Pancreas (tissue), 10 donors: ENCODE data around the gene BCOR. TPM values are rescaled to one million over a fixed set of nuclear protein-coding genes. Genes with fewer than 3 reads are reported as not detected.

Experiments
- ATAC-seq, 4 donors: fragments of 200-7000 bp; cut with Tn5 transposase; one replicate each; pipeline versions ENCODE4 v1.8.0 to v1.9.1; 2020; ENCODE audit warnings: mild to moderate bottlenecking in 4 of 4, moderate library complexity in 4 of 4
- DNase-seq, 6 donors: peaks; one replicate each; pipeline ENCODE4 v3.0.0-alpha.2; 2020
- FAIRE-seq: peaks from 2 replicates; lab custom pipeline; 2012; peaks lifted over from hg19 to GRCh38; lab: Jason Lieb, UNC
- H3K27ac ChIP-seq, 4 donors: fragments of 200-600 bp; sonication (generic); 1 replicate in 3 of 4; 2 replicates in 1 of 4; pipeline versions ENCODE4 v1.5.0 to v1.8.0; 2020
- H3K27me3 ChIP-seq, 4 donors: fragments of 200-600 bp; one replicate each; pipeline ENCODE4 v1.8.0; 2021
- H3K36me3 ChIP-seq, 3 donors: fragments of 200-600 bp; sonication (generic) in 1 of 3; one replicate each; pipeline versions ENCODE4 v1.5.0 to v1.8.0; 2020 to 2021
- H3K4me1 ChIP-seq, 3 donors: fragments of 200-600 bp; one replicate each; pipeline ENCODE4 v1.8.0; 2021
- H3K4me3 ChIP-seq, 4 donors: fragments of 200-600 bp; sonication (generic) in 2 of 4; one replicate each; pipeline versions ENCODE4 v1.5.0 to v1.8.0; 2020 to 2021
- H3K9me3 ChIP-seq, 4 donors: fragments of 200-600 bp; one replicate each; pipeline ENCODE4 v1.8.0; 2021
- CTCF ChIP-seq, 4 donors: fragments of 200-600 bp; sonication (generic) in 3 of 4; IDR thresholded peaks; one replicate each; pipeline versions ENCODE4 v1.5.0 to v1.8.0; 2021; ENCODE audit warnings: antibody characterized with exemption in 4 of 4
- WGBS, 2 donors: extraction: QIAGEN DNeasy Blood & Tissue Kit; methylation state at CpG; one replicate each; pipeline ENCODE4 v1.1.7; 2013; 5-methylcytosine and 5-hydroxymethylcytosine counted together
- intact Hi-C, 3 donors: fragments of 100-400 bp; cut with DNase I; formaldehyde crosslinking; loops; one replicate each; pipeline versions ENCODE4 v1.11.1 to v1.14.2; 2022
- polyA plus RNA-seq, 2 donors: library from polyadenylated mRNA; stranded (reverse); fragments of 200-250 nt; gene quantifications; one replicate each; pipeline ENCODE4 v1.2.3, GENCODE V29; 2013
- total RNA-seq, 6 donors: library from RNA; stranded (reverse); fragmentation: NEBNext Ultra II Directional in 4 of 6; extraction: Animal tissue kit (Norgen Biotek cat#: 25700) in 4 of 6; gene quantifications; one replicate each; pipeline versions ENCODE4 v1.2.1 to v1.2.4, GENCODE V29; 2021 to 2023
- donor health status: healthy with polysubstance abuse.
- donor health status: DM: no; HTN: no; CAD: no; lungs with moderate emphysema.
- donor health status: DM: no; HTN: no; CAD: no.
- donor health status: control.
- donor health status: control.
- donor health status: Bipolar disorder and iron deficiency.
- donor health status: DM: yes; HTN: yes; CAD: no.
- donor health status: DM: no; HTN: no; CAD: no.
- donor health status: DM: no; HTN: no; CAD: no.
- donor health status: DM: yes; HTN: yes; CAD: no.

The BCOR gene
- total RNA-seq = 10 to 100 TPM in 5 of 6 donors, 1 to 10 TPM in 1; 9.8 to 18.4 (median 13.2) TPM
- polyA plus RNA-seq = 10 to 100 TPM in 1 of 2 donors, 1 to 10 TPM in 1; 6.3 to 14.3 TPM

DNA sequence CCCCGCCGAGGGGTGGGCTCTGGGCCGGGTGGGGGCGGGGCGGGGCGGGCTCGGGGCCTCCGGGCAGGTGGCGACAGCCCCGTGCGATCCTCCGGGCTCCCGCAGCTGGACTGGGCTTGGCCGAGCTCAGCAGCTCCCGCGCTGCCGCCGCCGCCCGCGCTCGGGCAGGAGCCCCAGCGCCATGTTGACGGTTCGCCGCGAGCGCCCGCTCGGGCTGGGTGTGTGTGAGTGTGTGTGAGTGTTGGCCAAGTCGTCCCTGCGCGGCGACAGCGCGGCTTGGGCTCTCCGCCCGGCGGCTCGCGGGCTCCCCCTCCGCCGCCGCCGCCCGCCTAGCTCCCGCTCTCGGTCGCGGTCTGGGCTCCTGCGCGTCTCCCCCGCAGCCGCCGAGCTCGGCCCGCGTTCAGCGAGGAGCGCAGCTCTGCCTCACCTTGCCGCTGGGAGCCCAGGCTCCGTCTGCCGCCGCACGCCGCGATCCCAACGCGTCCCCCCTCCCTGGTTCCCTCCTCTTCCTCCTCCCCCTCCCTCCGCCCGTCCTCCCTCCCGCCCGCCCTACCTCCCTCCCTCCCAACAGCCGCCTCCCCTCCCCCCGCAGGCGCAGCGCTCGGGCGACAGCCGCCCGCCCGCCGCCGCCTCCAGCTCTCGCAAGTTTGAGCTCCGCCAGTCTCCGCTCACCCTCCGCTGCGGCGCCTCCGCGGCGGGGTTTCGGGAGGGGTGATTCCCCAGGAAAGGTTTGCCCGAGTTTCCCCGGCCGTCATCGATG, at the start of gene BCOR:
TSS of gene BCOR (minus strand) at position 455 of the 760 bp plus-strand sequence. CDS start 20,029 bp downstream, outside the sequence.
- ATAC-seq (peak; percentile 49 to 72 (median 57)), FAIRE-seq (no peak), DNase-seq (peak; percentile 76 to 89 (median 86))
- H3K4me1 ChIP-seq = peaks cover 0 to 10% (median 3%) of the 10 kb centered on the region in 3 donors
- intact Hi-C loops = no loop called here
- no peaks in the 10 kb centered on the region for H3K36me3 ChIP-seq
- no peak for TF ChIP-seq CTCF (IDR thresholded peaks at IDR 0.05)
- H3K27me3 ChIP-seq = no peaks in the 10 kb centered on the region
- H3K4me3 ChIP-seq = peak within 1 kb of the TSS; percentile 55 to 84 (median 64)
- 0 to 6% methylated on average over 54 to 87 of the region's 98 CpGs for WGBS, 2 donors
- peak within 1 kb of the TSS; percentile 68 to 93 (median 84) for H3K27ac ChIP-seq
- H3K9me3 ChIP-seq = no peaks in the 10 kb centered on the region

- H3K4me3 ChIP-seq = no peak overlapping the region
- H3K4me1 ChIP-seq = peaks cover 0 to 7% (median 1%) of the 10 kb centered on the region in 3 donors
- DNase-seq (peak in 1 of 6 donors; percentile 76), FAIRE-seq (no peak), ATAC-seq (no peak)
- WGBS, 2 donors = 53 to 93% methylated on average over 50 of the region's 50 CpGs
- no peak overlapping the region for H3K27ac ChIP-seq
- intact Hi-C loops = no loop called here
- no peak for TF ChIP-seq CTCF (IDR thresholded peaks at IDR 0.05)
- H3K27me3 ChIP-seq = peaks cover 0 to 11% (median 2%) of the 10 kb centered on the region in 4 donors
- H3K9me3 ChIP-seq = no peaks in the 10 kb centered on the region
- H3K36me3 ChIP-seq = no peaks in the 10 kb centered on the region
Observed at GRCh38 chrX:40147126-40147952, 49.6 kb upstream of the BCOR start.

- Histone ChIP-seq H3K4me3 (peak overlapping the region in 3 of 4 donors; percentile 10 to 48 (median 36)), H3K27ac (no peak overlapping the region), H3K27me3 (peaks cover 0 to 11% (median 2%) of the 10 kb centered on the region in 4 donors), H3K4me1 (peaks cover 0 to 7% (median 3%) of the 10 kb centered on the region in 3 donors), H3K36me3 (no peaks in the 10 kb centered on the region), H3K9me3 (no peaks in the 10 kb centered on the region)
- ATAC-seq (peak; percentile 47 to 74 (median 68)), DNase-seq (peak in 4 of 6 donors; percentile 30 to 72 (median 60)), FAIRE-seq (no peak)
- WGBS, 2 donors = 12 to 15% methylated on average over 74 to 77 of the region's 77 CpGs
- no peak for TF ChIP-seq CTCF (IDR thresholded peaks at IDR 0.05)
- intact Hi-C loops = no loop called here
Observed at GRCh38 chrX:40146262-40147125, 48.7 kb upstream of the BCOR start.

GRCh38 chrX:40145923-40146261, 48.1 kb upstream of the BCOR start:
- TF ChIP-seq CTCF (IDR thresholded peaks at IDR 0.05) = no peak
- H3K27me3 ChIP-seq = peaks cover 0 to 11% (median 2%) of the 10 kb centered on the region in 4 donors
- peak; percentile 23 to 48 (median 30) for ATAC-seq
- peak overlapping the region in 3 of 4 donors; percentile 10 to 48 (median 36) for H3K4me3 ChIP-seq
- no peak for FAIRE-seq
- no peaks in the 10 kb centered on the region for H3K36me3 ChIP-seq
- DNase-seq = no peak
- H3K9me3 ChIP-seq = no peaks in the 10 kb centered on the region
- no peak overlapping the region for H3K27ac ChIP-seq
- H3K4me1 ChIP-seq = peaks cover 0 to 7% (median 5%) of the 10 kb centered on the region in 3 donors
- intact Hi-C loops = no loop called here
- 11 to 14% methylated on average over 31 to 37 of the region's 37 CpGs for WGBS, 2 donors
